ENCODE results near the gene CCDC116.
"Not testable (repeated sequence)": the region's sequence is repeated elsewhere in the genome, so short reads cannot be mapped to it uniquely, and the experiment has no call there.

The CCDC116 gene

GRCh38 chr22:21674638-21675245, 42.2 kb downstream of the CCDC116 start:
- H3K4me3 ChIP-seq (ENCODE audit: control insufficient read depth, low read depth, low read length) = no peak overlapping the region
- TF ChIP-seq CTCF (conservative IDR thresholded peaks at IDR 0.05; ENCODE audit: control insufficient read depth, insufficient read depth, low read depth, low read length) = no peak
- no peak for DNase-seq (ENCODE audit: low read depth)

- DNase-seq (ENCODE audit: low read depth) = no peak
- H3K4me3 ChIP-seq (ENCODE audit: control insufficient read depth, low read depth, low read length) = no peak overlapping the region
- no peak for TF ChIP-seq CTCF (conservative IDR thresholded peaks at IDR 0.05; ENCODE audit: control insufficient read depth, insufficient read depth, low read depth, low read length)
Observed at GRCh38 chr22:21677606-21678443, 45.3 kb downstream of the CCDC116 start.

GRCh38 chr22:21678842-21679241, 46.3 kb downstream of the CCDC116 start:
- DNase-seq (ENCODE audit: low read depth) = not testable (repeated sequence)

GRCh38 chr22:21679383-21679782, 46.8 kb downstream of the CCDC116 start:
- no peak for DNase-seq (ENCODE audit: low read depth)
- no peak for TF ChIP-seq CTCF (conservative IDR thresholded peaks at IDR 0.05; ENCODE audit: control insufficient read depth, insufficient read depth, low read depth, low read length)
- no peak overlapping the region for H3K4me3 ChIP-seq (ENCODE audit: control insufficient read depth, low read depth, low read length)

More at GRCh38 chr22:21678842-21679241, 46.3 kb downstream of the CCDC116 start:
- not testable (repeated sequence) for H3K4me3 ChIP-seq (ENCODE audit: control insufficient read depth, low read depth, low read length)

GRCh38 chr22:21680830-21681565, 48.4 kb downstream of the CCDC116 start:
- TF ChIP-seq CTCF (conservative IDR thresholded peaks at IDR 0.05; ENCODE audit: control insufficient read depth, insufficient read depth, low read depth, low read length) = no peak
- DNase-seq (ENCODE audit: low read depth) = no peak
- H3K4me3 ChIP-seq (ENCODE audit: control insufficient read depth, low read depth, low read length) = no peak overlapping the region

GRCh38 chr22:21681566-21682370, 49.2 kb downstream of the CCDC116 start:
- H3K4me3 ChIP-seq (ENCODE audit: control insufficient read depth, low read depth, low read length) = no peak overlapping the region
- TF ChIP-seq CTCF (conservative IDR thresholded peaks at IDR 0.05; ENCODE audit: control insufficient read depth, insufficient read depth, low read depth, low read length) = no peak
- no peak for DNase-seq (ENCODE audit: low read depth)
